ENCODE data around the gene GAPDH.

- TF ChIP-seq POLR2A (IDR thresholded peaks at IDR 0.05) (no peak), CTCF (IDR thresholded peaks at IDR 0.05) (peak in 1 of 3 experiments; percentile 65), POLR2AphosphoS5 (IDR thresholded peaks at IDR 0.05; ENCODE audit: insufficient read depth in 1 of 2, low read depth in 1 of 2) (peak in 1 of 2 donors; percentile 86)
These were observed 40.6 kb upstream of the GAPDH start, which contains the start of gene NCAPD2 for GRCh38 chr12:6493497-6494257.
